ENCODE measurements around the gene IRX6. TPM values are rescaled to one million over a fixed set of nuclear protein-coding genes. Genes with fewer than 3 reads are reported as not detected.

The IRX6 gene
- total and polyA plus RNA-seq, 2 of the 8 experiments (the other 6 are each of a cell fraction or from before 2014, with no cell fraction given) = 0.61 TPM; not detected in 1

- no peak overlapping the region for H2AFZ ChIP-seq (ENCODE audit: low read length)
- H3K56ac ChIP-seq (replicated peaks; ENCODE audit: insufficient read length, low read depth, low read length) = no peak overlapping the region
- H4K5ac ChIP-seq (ENCODE audit: insufficient read length, low read depth, low read length) = no peak overlapping the region
- H3K23ac ChIP-seq (ENCODE audit: insufficient read length) = no peak overlapping the region
- H4K8ac ChIP-seq (ENCODE audit: extremely low read depth, insufficient read depth, low read length) = no peak overlapping the region
- ChIA-PET CTCF (ENCODE audit: partially characterized antibody) (interaction anchor here (1.0 to 1.5 kb wide), 3 partner anchors 15 to 41 kb away, joined by 3 read pairs; no protein-coding TSS in a partner anchor), POLR2A (ENCODE audit: partially characterized antibody) (no interaction called here)
- H3K18ac ChIP-seq (ENCODE audit: extremely low read depth, low read length) = no peak overlapping the region
- H4K91ac ChIP-seq (replicated peaks; ENCODE audit: insufficient read length, low read length) = no peak overlapping the region
- DNase-seq (ENCODE audit: low read depth in 1 of 2, low spot score in 2 of 2) (no peak), FAIRE-seq (no peak)
- no peak overlapping the region for H3K9ac ChIP-seq (replicated peaks in 1 of 4; ENCODE audit: extremely low read depth in 1 of 4, low read depth in 3 of 4, low read length in 3 of 4)
- no peak overlapping the region for H2BK120ac ChIP-seq (replicated peaks; ENCODE audit: low read depth, low read length)
- no peak overlapping the region for H2AK5ac ChIP-seq (ENCODE audit: low read depth, low read length)
- no peak overlapping the region for H2BK15ac ChIP-seq (ENCODE audit: low read length)
- no peak overlapping the region for H2BK20ac ChIP-seq (ENCODE audit: low read length)
- no peak overlapping the region for H3K4me3 ChIP-seq (ENCODE audit: extremely low read depth in 1 of 4, insufficient read depth in 2 of 4, low read depth in 3 of 4, low read length in 4 of 4)
- no peak overlapping the region for H2BK12ac ChIP-seq (ENCODE audit: low read depth, low read length)
- no peaks in the 10 kb centered on the region for H3K79me2 ChIP-seq (ENCODE audit: control insufficient read depth in 1 of 2, insufficient read depth in 2 of 2, low read length in 2 of 2)
- no peaks in the 10 kb centered on the region for H3K27me3 ChIP-seq (replicated peaks in 1 of 4; ENCODE audit: control insufficient read depth in 3 of 4, extremely low read depth in 1 of 4, insufficient read depth in 3 of 4, low read length in 3 of 4)
- no peak overlapping the region for H2BK5ac ChIP-seq (ENCODE audit: low read depth, low read length)
- no peaks in the 10 kb centered on the region for H3K36me3 ChIP-seq (ENCODE audit: control insufficient read depth in 2 of 4, insufficient read depth in 4 of 4, low read length in 3 of 4)
- no peak overlapping the region for H3K14ac ChIP-seq (ENCODE audit: insufficient read length)
- no peak overlapping the region for H3K4me2 ChIP-seq (ENCODE audit: insufficient read depth in 1 of 2, low read depth in 2 of 2, low read length in 2 of 2)
- WGBS, 2 experiments (ENCODE audit: extremely low coverage in 1 of 2, insufficient coverage in 1 of 2, insufficient read length in 1 of 2, insufficient replicate concordance in 2 of 2, low coverage in 1 of 2, low lambda C conversion rate in 2 of 2, missing lambda C conversion rate in 1 of 2) = 94% methylated on average over 6 of the region's 6 CpGs; no CpG with 5 or more reads in 1 of the 2 experiments
- TF ChIP-seq EGR1 (IDR thresholded peaks at IDR 0.05; ENCODE audit: borderline replicate concordance, low read depth, low read length) (no peak), CEBPB (IDR thresholded peaks at IDR 0.05; ENCODE audit: low read depth, low read length) (peak; percentile 78)
- peaks cover 0 to 8% (median 3%) of the 10 kb centered on the region in 4 experiments; a peak in 2 of 7 replicates for H3K4me1 ChIP-seq (replicated peaks in 1 of 4; ENCODE audit: control insufficient read depth in 3 of 4, insufficient read depth in 4 of 4, low read length in 3 of 4)
- no peaks in the 10 kb centered on the region for H3K9me3 ChIP-seq (ENCODE audit: insufficient read depth in 2 of 2, low read depth in 1 of 2, low read length in 1 of 2)
- H3K23me2 ChIP-seq (ENCODE audit: low read depth, low read length) = no peaks in the 10 kb centered on the region
- no peak overlapping the region for H3K4ac ChIP-seq (replicated peaks; ENCODE audit: insufficient read length, low read depth, low read length)
- H3K27ac ChIP-seq (ENCODE audit: low read depth, low read length) = no peak overlapping the region
- H3K79me1 ChIP-seq (ENCODE audit: low read depth, low read length) = no peaks in the 10 kb centered on the region
- no peaks in the 10 kb centered on the region for H4K20me1 ChIP-seq (replicated peaks in 1 of 2; ENCODE audit: control insufficient read depth in 1 of 2, insufficient read depth in 2 of 2, low read length in 2 of 2)
Observed at GRCh38 chr16:55279598-55279997, 44.4 kb upstream of the IRX6 start.
